Measurements from ENCODE around the gene DNAJC5G. TPM values are rescaled to one million over a fixed set of nuclear protein-coding genes. Genes with fewer than 3 reads are reported as not detected.

DNAJC5G gene
- total and polyA plus RNA-seq, 9 of the 15 experiments (the other 6 are each of a cell fraction or from before 2014, with no cell fraction given) = not detected

- TF ChIP-seq CHD7 (IDR thresholded peaks at IDR 0.05; ENCODE audit: low read depth, low read length) (no peak), CEBPG (CRISPR knock-in tag; IDR thresholded peaks at IDR 0.05) (no peak), CEBPG (tag; conservative IDR thresholded peaks at IDR 0.05 in 1 of 2, IDR thresholded peaks at IDR 0.05 in 1 of 2) (0 out of 4 replicates have a peak, but pooled peaks of 1 of the 2 experiments have one; percentile 28), ARNT (IDR thresholded peaks at IDR 0.05) (peak in 1 of 2 experiments; percentile 76; a peak in 1 of 4 replicates), NRF1 (conservative IDR thresholded peaks at IDR 0.05 in 1 of 2, IDR thresholded peaks at IDR 0.05 in 1 of 2) (peak; percentile 36 to 44; a peak in 3 of 4 replicates), SMARCE1 (IDR thresholded peaks at IDR 0.05) (peak; percentile 52; the same call in 1 of the 2 replicates), ARID2 (IDR thresholded peaks at IDR 0.05) (0 out of 2 replicates have a peak, but pooled peaks have one; percentile 34), JUND (IDR thresholded peaks at IDR 0.05; ENCODE audit: borderline replicate concordance, low read depth, low read length) (0 out of 2 replicates have a peak, but pooled peaks have one; percentile 33), JUND (tag; IDR thresholded peaks at IDR 0.05; ENCODE audit: borderline replicate concordance, low read depth, low read length) (0 out of 3 replicates have a peak, but pooled peaks have one; percentile 7), ZNF586 (CRISPR knock-in tag; conservative IDR thresholded peaks at IDR 0.05) (no peak), RCOR1 (IDR thresholded peaks at IDR 0.05; ENCODE audit: borderline replicate concordance in 1 of 2, low read depth in 2 of 2, low read length in 2 of 2) (peak in 1 of 2 experiments; percentile 37; a peak in 1 of 4 replicates), ATF7 (IDR thresholded peaks at IDR 0.05) (peak; percentile 93), PYGO2 (tag; IDR thresholded peaks at IDR 0.05) (no peak), ESRRA (IDR thresholded peaks at IDR 0.05; ENCODE audit: borderline replicate concordance, low read depth) (0 out of 2 replicates have a peak, but pooled peaks have one; percentile 14)
Measured at GRCh38 chr2:27303093-27304025, 28.1 kb downstream of the DNAJC5G start (continued).

Measured in K562 (cell line).